HEK293 (cell line): ENCODE measurements around the gene CDON.
A peak's percentile ranks its signal among the peaks of the same experiment; 100 is the strongest.

Experiments used
- CTCF ChIA-PET: fragments of 350-600 bp; formaldehyde crosslinking; extraction: SDS; loops from one replicate; lab custom pipeline; 2021; ENCODE audit warnings: antibody characterized with exemption; lab: Yijun Ruan, JAX
- POLR2A ChIA-PET: fragments of 300-600 bp; formaldehyde crosslinking; extraction: SDS; loops from one replicate; lab custom pipeline; 2020; ENCODE audit warnings: antibody characterized with exemption, inconsistent platforms; lab: Yijun Ruan, JAX
- H3K27ac ChIP-seq: fragments of 200-500 bp; sonication (Bioruptor generic); 2 replicates; pipeline ENCODE4 v1.5.1; 2014; ENCODE audit warnings: low read depth, low read length, control low read depth, inconsistent platforms; ENCODE audit errors: extremely low read depth
- H3K36me3 ChIP-seq, 2 experiments: fragments of 200-500 bp in 1 of 2; sonication (Bioruptor generic) in 1 of 2; 1 replicate in 1 of 2; 2 replicates in 1 of 2; pipeline ENCODE4 v1.5.1; 2014 to 2017; ENCODE audit warnings: inconsistent platforms in 2 of 2, low read length in 2 of 2; ENCODE audit not compliant: control insufficient read depth in 2 of 2, insufficient read depth in 1 of 2
- H3K4me1 ChIP-seq: fragments of 200-500 bp; sonication (Bioruptor generic); 2 replicates; pipeline ENCODE4 v1.5.1; 2014; ENCODE audit warnings: mild to moderate bottlenecking, low read length, inconsistent platforms; ENCODE audit not compliant: control insufficient read depth, insufficient read depth
- H3K4me3 ChIP-seq: 2 replicates; pipeline ENCODE4 v1.5.1; 2011; ENCODE audit warnings: low read depth, mild to moderate bottlenecking, control low read depth, low read length, moderate library complexity
- H3K9me3 ChIP-seq: fragments of 200-500 bp; sonication (Bioruptor generic); 2 replicates; pipeline ENCODE4 v1.5.1; 2014; ENCODE audit warnings: low read depth, low read length, inconsistent platforms; ENCODE audit not compliant: control insufficient read depth, insufficient read depth
- ATF2 ChIP-seq: fragments of 450-650 bp; formaldehyde crosslinking; IDR thresholded peaks from 2 replicates; pipeline ENCODE4 v1.5.1; 2016; ENCODE audit warnings: missing biosample characterization, missing genetic modification characterization, low read depth
- EGR2 ChIP-seq: fragments of 450-650 bp; formaldehyde crosslinking; IDR thresholded peaks from 2 replicates; pipeline ENCODE4 v1.5.1; 2016; ENCODE audit warnings: low read depth, missing biosample characterization, missing genetic modification characterization
- GLI4 ChIP-seq: fragments of 450-650 bp; formaldehyde crosslinking; IDR thresholded peaks from 2 replicates; pipeline ENCODE4 v1.5.1; 2016; ENCODE audit warnings: missing biosample characterization, missing genetic modification characterization
- PBX3 ChIP-seq: sonication (generic); formaldehyde crosslinking; IDR thresholded peaks from 2 replicates; pipeline ENCODE4 v1.8.1; 2022; ENCODE audit warnings: mild to moderate bottlenecking, moderate library complexity, missing genetic modification reagents
- ZBTB44 ChIP-seq: fragments of 450-650 bp; IDR thresholded peaks from 2 replicates; pipeline ENCODE4 v1.5.1; 2018; ENCODE audit warnings: missing biosample characterization, mild to moderate bottlenecking, missing genetic modification characterization
- ZBTB6 ChIP-seq: fragments of 450-650 bp; formaldehyde crosslinking; IDR thresholded peaks from 2 replicates; pipeline ENCODE4 v1.5.1; 2017; ENCODE audit warnings: missing biosample characterization, missing genetic modification characterization
- ZFHX2 ChIP-seq: fragments of 450-650 bp; formaldehyde crosslinking; conservative IDR thresholded peaks from 2 replicates; pipeline ENCODE4 v1.5.1; 2016; ENCODE audit warnings: missing biosample characterization, missing genetic modification characterization
- ZNF146 ChIP-seq: fragments of 450-650 bp; formaldehyde crosslinking; IDR thresholded peaks from 2 replicates; pipeline ENCODE4 v1.5.1; 2016; ENCODE audit warnings: missing biosample characterization, missing genetic modification characterization
- ZNF148 ChIP-seq: fragments of 450-650 bp; formaldehyde crosslinking; IDR thresholded peaks from 2 replicates; pipeline ENCODE4 v1.5.0; 2017; ENCODE audit warnings: missing biosample characterization, missing genetic modification characterization, borderline replicate concordance
- ZNF223 ChIP-seq: fragments of 450-650 bp; formaldehyde crosslinking; IDR thresholded peaks from 2 replicates; pipeline ENCODE4 v1.5.1; 2016; ENCODE audit warnings: missing biosample characterization, missing genetic modification characterization
- ZNF239 ChIP-seq: fragments of 450-650 bp; formaldehyde crosslinking; IDR thresholded peaks from 2 replicates; pipeline ENCODE4 v1.5.1; 2016; ENCODE audit warnings: missing biosample characterization, missing genetic modification characterization
- ZNF324 ChIP-seq: fragments of 450-650 bp; formaldehyde crosslinking; IDR thresholded peaks from 2 replicates; pipeline ENCODE4 v1.5.1; 2016; ENCODE audit warnings: missing biosample characterization, missing genetic modification characterization
- ZNF341 ChIP-seq: fragments of 450-650 bp; formaldehyde crosslinking; IDR thresholded peaks from 2 replicates; pipeline ENCODE4; 2016; ENCODE audit warnings: low read depth, missing biosample characterization, missing genetic modification characterization
- ZNF416 ChIP-seq: fragments of 450-650 bp; formaldehyde crosslinking; IDR thresholded peaks from 2 replicates; pipeline ENCODE4 v1.5.1; 2016; ENCODE audit warnings: missing biosample characterization, missing genetic modification characterization
- ZNF555 ChIP-seq: fragments of 450-650 bp; formaldehyde crosslinking; conservative IDR thresholded peaks from 2 replicates; pipeline ENCODE4 v1.5.1; 2017; ENCODE audit warnings: missing biosample characterization, mild to moderate bottlenecking, missing genetic modification characterization, inconsistent platforms
- ZNF600 ChIP-seq: fragments of 450-650 bp; formaldehyde crosslinking; IDR thresholded peaks from 2 replicates; pipeline ENCODE4 v1.5.1; 2016; ENCODE audit warnings: missing biosample characterization, missing genetic modification characterization
- ZNF707 ChIP-seq: fragments of 450-650 bp; formaldehyde crosslinking; IDR thresholded peaks from 2 replicates; pipeline ENCODE4 v1.5.1; 2016; ENCODE audit warnings: missing biosample characterization, missing genetic modification characterization
- ZNF792 ChIP-seq: fragments of 450-650 bp; formaldehyde crosslinking; IDR thresholded peaks from 2 replicates; pipeline ENCODE4 v1.5.1; 2016; ENCODE audit warnings: missing biosample characterization, missing genetic modification characterization
- ZNF830 ChIP-seq: fragments of 450-650 bp; IDR thresholded peaks from 2 replicates; pipeline ENCODE4 v1.5.0; 2018; ENCODE audit warnings: missing biosample characterization, missing genetic modification characterization, low read depth, mild to moderate bottlenecking, moderate library complexity

The CDON gene

GRCh38 chr11:126111458-126112116, 48.9 kb upstream of the CDON start:
- Histone ChIP-seq H3K4me3 (no peak overlapping the region), H3K9me3 (no peaks in the 10 kb centered on the region), H3K27ac (no peak overlapping the region), H3K4me1 (peaks cover 22% of the 10 kb centered on the region), H3K36me3 (no peaks in the 10 kb centered on the region)
- peak; percentile 33; the same call in 1 of the 2 replicates for TF ChIP-seq ZNF600 (tag by site-specific recombination)
- no peak for TF ChIP-seq ZNF707 (tag by site-specific recombination)
- ChIA-PET CTCF (interaction anchor here (1.0 kb wide), 1 partner anchor 9 kb away, joined by 3 read pairs; no protein-coding TSS in a partner anchor), POLR2A (no interaction called here)

GRCh38 chr11:126109941-126110731, 47.5 kb upstream of the CDON start:
- peaks cover 11% of the 10 kb centered on the region for H3K4me1 ChIP-seq
- no peak overlapping the region for H3K4me3 ChIP-seq
- no peak overlapping the region for H3K27ac ChIP-seq
- ChIA-PET POLR2A (interaction anchor here (1.2 kb wide), 1 partner anchor 101 kb away, joined by 3 read pairs; the partner anchor contains the start of genes FAM118B and RPUSD4), CTCF (interaction anchor here (0.6 kb wide), 1 partner anchor 20 kb away, joined by 4 read pairs; no protein-coding TSS in a partner anchor)
- H3K36me3 ChIP-seq: no peaks in the 10 kb centered on the region
- no peaks in the 10 kb centered on the region for H3K9me3 ChIP-seq
- TF ChIP-seq ZFHX2 (tag by site-specific recombination): peak; percentile 33; the same call in 1 of the 2 replicates
- TF ChIP-seq ZNF239: no peak
- TF ChIP-seq ZNF324: no peak
- no peak for TF ChIP-seq ZNF341 (tag by site-specific recombination)
- no peak for TF ChIP-seq ZNF830
- no peak for TF ChIP-seq ATF2 (tag by site-specific recombination)
- peak; percentile 36; the same call in 1 of the 2 replicates for TF ChIP-seq EGR2
- no peak for TF ChIP-seq GLI4 (tag by site-specific recombination)
- no peak for TF ChIP-seq ZNF146 (tag by site-specific recombination)
- no peak for TF ChIP-seq ZNF792 (tag by site-specific recombination)
- TF ChIP-seq, all 188 proteins: peak for 2

- POLR2A ChIA-PET: no interaction called here
- TF ChIP-seq ZNF555 (no peak), ZBTB44 (no peak), ZNF416 (no peak), ZNF148 (tag by site-specific recombination) (no peak), PBX3 (CRISPR knock-in tag) (no peak), ZBTB6 (tag by site-specific recombination) (no peak), ZNF223 (tag by site-specific recombination) (no peak)
These were observed 44.1 kb upstream of the CDON start for GRCh38 chr11:126106594-126107328.

More at GRCh38 chr11:126106594-126107328, 44.1 kb upstream of the CDON start:
- H3K9me3 ChIP-seq: no peaks in the 10 kb centered on the region
- no peak overlapping the region for H3K4me3 ChIP-seq
- CTCF ChIA-PET: interaction anchor here (0.6 to 0.8 kb wide), 3 partner anchors 86 to 197 kb away, joined by 3 to 6 read pairs (median 5); no protein-coding TSS in a partner anchor
- no peaks in the 10 kb centered on the region for H3K36me3 ChIP-seq
- H3K27ac ChIP-seq: no peak overlapping the region
- H3K4me1 ChIP-seq: peaks cover 14% of the 10 kb centered on the region
